Measurements from ENCODE around the gene SRP19. TPM values are rescaled to one million over a fixed set of nuclear protein-coding genes. Genes with fewer than 3 reads are reported as not detected.

The SRP19 gene
- total and polyA plus RNA-seq, 2 of the 8 experiments (the other 6 are each of a cell fraction or from before 2014, with no cell fraction given), result 27.5 to 79.9 TPM

DNA sequence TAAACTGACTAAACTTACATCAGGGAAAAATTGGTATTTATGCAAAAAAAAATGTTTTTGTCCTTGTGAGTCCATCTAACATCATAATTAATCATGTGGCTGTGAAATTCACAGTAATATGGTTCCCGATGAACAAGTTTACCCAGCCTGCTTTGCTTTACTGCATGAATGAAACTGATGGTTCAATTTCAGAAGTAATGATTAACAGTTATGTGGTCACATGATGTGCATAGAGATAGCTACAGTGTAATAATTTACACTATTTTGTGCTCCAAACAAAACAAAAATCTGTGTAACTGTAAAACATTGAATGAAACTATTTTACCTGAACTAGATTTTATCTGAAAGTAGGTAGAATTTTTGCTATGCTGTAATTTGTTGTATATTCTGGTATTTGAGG is 16.6 kb upstream of the SRP19 start (continued):
- TF ChIP-seq GTF2F1 (IDR thresholded peaks at IDR 0.05; ENCODE audit: borderline replicate concordance, low read depth, low read length) (no peak), TCF12 (IDR thresholded peaks at IDR 0.05; ENCODE audit: low read depth, low read length) (no peak)
